ENCODE data around the gene PET100. TPM values are rescaled to one million over a fixed set of nuclear protein-coding genes. Genes with fewer than 3 reads are reported as not detected.

Gene PET100
- total RNA-seq, 2 donors from 2014 or later = 149 to 182 TPM

- no peak for TF ChIP-seq CTCF (conservative IDR thresholded peaks at IDR 0.05)
These were observed 48.2 kb downstream of the PET100 start for GRCh38 chr19:7677669-7678311.

GRCh38 chr19:7678971-7679751, 49.6 kb downstream of the PET100 start:
- peaks cover 41% of the 10 kb centered on the region for H3K27me3 Mint-ChIP-seq (ENCODE audit: insufficient read depth)
- peaks cover 2% of the 10 kb centered on the region for H3K4me1 Mint-ChIP-seq
- H3K36me3 Mint-ChIP-seq (ENCODE audit: low read depth) = peaks cover 15% of the 10 kb centered on the region
- 79 to 84% methylated on average over 22 to 30 of the region's 30 CpGs for WGBS, 2 experiments (ENCODE audit: insufficient coverage in 1 of 2, insufficient read length in 1 of 2)
- Histone ChIP-seq H3K9me3 (ENCODE audit: control insufficient read depth, low read length) (no peaks in the 10 kb centered on the region), H3K27ac (ENCODE audit: low read depth, low read length) (no peak overlapping the region), H3K4me3 (ENCODE audit: low read length) (no peak overlapping the region), H3K4me1 (ENCODE audit: control insufficient read depth, insufficient read depth, low read length) (no peaks in the 10 kb centered on the region), H3K9ac (ENCODE audit: extremely low read depth, low read length, poor library complexity, severe bottlenecking) (no peak overlapping the region), H3K27me3 (ENCODE audit: control insufficient read depth, insufficient read depth, low read length, poor library complexity, severe bottlenecking) (peaks cover 28% of the 10 kb centered on the region), H3K36me3 (ENCODE audit: control insufficient read depth, insufficient read depth, low read length) (peaks cover 13% of the 10 kb centered on the region)
- H3K4me3 Mint-ChIP-seq = no peak overlapping the region
- no peak for DNase-seq
- H3K27ac Mint-ChIP-seq = peak overlapping the region; percentile 52
- TF ChIP-seq CTCF (conservative IDR thresholded peaks at IDR 0.05) = no peak
- H3K9me3 Mint-ChIP-seq = peaks cover under 1% of the 10 kb centered on the region

More at GRCh38 chr19:7677669-7678311, 48.2 kb downstream of the PET100 start:
- Mint-ChIP-seq H3K27me3 (ENCODE audit: insufficient read depth) (peaks cover 55% of the 10 kb centered on the region), H3K27ac (no peak overlapping the region), H3K4me1 (peaks cover 2% of the 10 kb centered on the region), H3K4me3 (no peak overlapping the region), H3K9me3 (peaks cover 7% of the 10 kb centered on the region), H3K36me3 (ENCODE audit: low read depth) (peaks cover 8% of the 10 kb centered on the region)
- no peak overlapping the region for H3K9ac ChIP-seq (ENCODE audit: extremely low read depth, low read length, poor library complexity, severe bottlenecking)
- H3K9me3 ChIP-seq (ENCODE audit: control insufficient read depth, low read length) = no peaks in the 10 kb centered on the region
- H3K27ac ChIP-seq (ENCODE audit: low read depth, low read length) = no peak overlapping the region
- no peak for DNase-seq
- no peaks in the 10 kb centered on the region for H3K4me1 ChIP-seq (ENCODE audit: control insufficient read depth, insufficient read depth, low read length)
- H3K4me3 ChIP-seq (ENCODE audit: low read length) = no peak overlapping the region
- peaks cover 33% of the 10 kb centered on the region for H3K27me3 ChIP-seq (ENCODE audit: control insufficient read depth, insufficient read depth, low read length, poor library complexity, severe bottlenecking)
- H3K36me3 ChIP-seq (ENCODE audit: control insufficient read depth, insufficient read depth, low read length) = peaks cover 6% of the 10 kb centered on the region
- 40 to 52% methylated on average over 10 to 12 of the region's 12 CpGs for WGBS, 2 experiments (ENCODE audit: insufficient coverage in 1 of 2, insufficient read length in 1 of 2)

GRCh38 chr19:7679771-7680605, 50.4 kb downstream of the PET100 start:
- H3K9ac ChIP-seq (ENCODE audit: extremely low read depth, low read length, poor library complexity, severe bottlenecking) = no peak overlapping the region
- no peak overlapping the region for H3K27ac Mint-ChIP-seq

More at GRCh38 chr19:7679771-7680605, 50.4 kb downstream of the PET100 start:
- H3K27me3 Mint-ChIP-seq (ENCODE audit: insufficient read depth) = peaks cover 34% of the 10 kb centered on the region
- peak overlapping the region; percentile 77 for H3K4me3 Mint-ChIP-seq
- no peak for TF ChIP-seq CTCF (conservative IDR thresholded peaks at IDR 0.05)
- WGBS, 2 experiments (ENCODE audit: insufficient coverage in 1 of 2, insufficient read length in 1 of 2) = 56 to 58% methylated on average over 20 to 22 of the region's 22 CpGs
- H3K27me3 ChIP-seq (ENCODE audit: control insufficient read depth, insufficient read depth, low read length, poor library complexity, severe bottlenecking) = peaks cover 28% of the 10 kb centered on the region
- H3K9me3 Mint-ChIP-seq = no peaks in the 10 kb centered on the region
- H3K9me3 ChIP-seq (ENCODE audit: control insufficient read depth, low read length) = no peaks in the 10 kb centered on the region
- H3K27ac ChIP-seq (ENCODE audit: low read depth, low read length) = no peak overlapping the region
- no peak for DNase-seq
- H3K4me1 Mint-ChIP-seq = peaks cover 2% of the 10 kb centered on the region
- H3K4me3 ChIP-seq (ENCODE audit: low read length) = peak overlapping the region; percentile 87
- H3K36me3 ChIP-seq (ENCODE audit: control insufficient read depth, insufficient read depth, low read length) = peaks cover 13% of the 10 kb centered on the region
- no peaks in the 10 kb centered on the region for H3K4me1 ChIP-seq (ENCODE audit: control insufficient read depth, insufficient read depth, low read length)
- H3K36me3 Mint-ChIP-seq (ENCODE audit: low read depth) = peaks cover 15% of the 10 kb centered on the region

Data from endodermal cell (in vitro differentiated cells).